Activated T-helper 1 cell treated with anti-CD3 and anti-CD28 coated beads, Interleukin-2, amount 50 U/mL, for 16 hours (primary cell): ENCODE results near the gene PIP5K1B.

Experiments used
- DNase-seq, 2 donors: peaks; one replicate each; pipeline ENCODE4 v3.0.0-alpha.2; 2020; ENCODE audit warnings: low read depth in 1 of 2, low spot score in 1 of 2

The PIP5K1B gene

DNA sequence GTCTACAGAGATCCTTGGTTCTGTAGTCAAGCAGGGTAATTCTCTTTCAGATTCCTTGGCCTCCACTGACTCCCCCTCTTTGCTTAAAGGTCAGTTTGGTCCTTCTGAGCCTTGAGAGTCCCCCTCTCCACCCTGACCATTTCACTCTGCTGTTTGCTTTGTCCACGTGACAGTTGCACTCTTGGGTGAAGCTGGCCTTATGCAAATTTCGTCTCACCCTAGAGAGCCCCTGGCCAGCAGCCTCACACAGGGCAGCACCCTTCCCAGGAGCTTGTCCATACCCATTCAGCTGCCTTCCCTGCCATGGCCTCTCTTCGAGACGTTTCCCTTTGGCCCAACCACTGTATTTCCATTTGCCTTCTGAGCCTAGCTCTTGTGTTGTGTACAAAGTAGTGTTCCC is 245.1 kb downstream of the PIP5K1B start:
- DNase-seq, result no peak

DNA sequence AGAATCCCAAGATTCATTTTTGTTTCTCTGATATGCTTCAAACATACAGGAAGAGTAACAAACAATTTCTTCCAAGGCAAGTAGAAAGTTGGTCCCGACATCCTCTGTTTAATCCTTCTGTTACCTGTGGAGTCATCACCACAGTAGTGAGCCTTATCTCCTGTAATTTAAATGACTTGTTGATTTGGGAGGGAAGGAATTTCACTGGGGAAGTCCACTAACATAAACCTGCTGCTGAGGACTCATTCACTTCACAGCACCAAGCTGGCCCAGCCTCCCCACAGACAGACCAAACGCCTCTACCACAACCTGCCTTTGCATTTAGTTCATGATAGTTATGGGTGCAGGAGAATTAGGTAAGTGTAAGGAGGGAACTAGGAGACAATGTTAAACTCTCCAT is 245.6 kb downstream of the PIP5K1B start:
- no peak for DNase-seq

- DNase-seq, result no peak
Measured at GRCh38 chr9:68951879-68952659, 247.0 kb downstream of the PIP5K1B start.

DNA sequence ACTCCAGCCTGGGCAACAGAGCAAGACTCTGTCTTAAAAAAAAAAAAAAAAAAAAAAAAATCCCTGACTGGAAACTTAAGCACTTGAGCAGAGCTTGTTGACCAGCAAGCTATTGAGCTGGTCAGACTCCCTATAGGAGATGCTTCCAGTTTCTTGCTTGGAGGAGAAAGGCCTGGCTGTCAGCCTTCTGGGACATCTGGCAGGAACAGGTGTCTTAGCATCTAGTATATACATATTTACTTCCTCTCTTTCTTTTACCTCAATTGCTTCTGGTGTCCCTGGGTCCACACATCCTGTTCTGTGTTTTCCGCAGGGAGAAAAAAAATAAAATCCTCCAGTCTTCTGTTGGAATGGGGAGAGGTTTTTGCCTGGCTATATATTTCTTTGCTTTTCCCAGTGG is 248.7 kb downstream of the PIP5K1B start:
- DNase-seq, result no peak

- no peak for DNase-seq
Measured at GRCh38 chr9:68955330-68955729, 250.3 kb downstream of the PIP5K1B start.

GRCh38 chr9:68957479-68957878 is 252.4 kb downstream of the PIP5K1B start:
- DNase-seq, result no peak

GRCh38 chr9:68961587-68961986 is 256.5 kb downstream of the PIP5K1B start:
- no peak for DNase-seq

DNA sequence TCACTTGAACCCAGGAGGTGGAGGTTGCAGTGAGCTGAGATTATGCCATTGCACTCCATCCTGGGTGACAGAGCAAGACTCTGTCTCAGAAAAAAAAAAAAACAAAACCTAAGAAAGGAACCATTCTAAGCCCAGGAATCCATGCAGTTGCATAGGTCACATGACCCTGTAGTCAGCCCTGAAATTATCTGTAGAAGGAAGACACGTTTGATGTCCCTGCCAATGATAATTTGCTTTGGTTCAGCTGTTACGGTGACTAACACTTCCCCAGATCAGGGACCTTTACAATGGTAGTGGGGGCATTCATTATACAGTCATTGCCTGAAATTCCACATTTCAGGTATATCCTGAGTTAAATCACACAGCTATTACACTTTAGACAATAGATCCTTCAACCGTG is 258.4 kb downstream of the PIP5K1B start:
- DNase-seq, result no peak

DNA sequence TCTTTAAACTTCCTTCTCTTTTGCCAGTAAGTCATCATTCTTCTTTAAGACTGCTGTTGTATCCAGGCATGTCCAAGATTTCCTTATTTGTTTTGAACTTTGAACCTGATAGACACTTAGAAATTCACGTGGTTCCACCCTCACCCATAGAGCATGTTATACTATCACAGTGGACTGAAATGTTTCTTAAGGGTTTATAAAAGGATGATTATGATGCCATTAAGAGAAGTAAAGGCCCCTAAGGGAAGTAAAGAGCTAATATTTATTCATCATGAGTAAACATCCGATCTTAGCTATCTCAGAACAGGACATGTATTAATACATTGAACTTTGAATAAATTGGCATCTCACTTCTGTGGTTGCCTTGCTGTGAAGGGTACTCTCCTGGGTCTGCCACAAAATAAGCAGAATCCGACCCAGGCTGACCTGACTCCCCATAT is 259.1 kb downstream of the PIP5K1B start:
- no peak for DNase-seq

GRCh38 chr9:68964765-68965164 is 259.7 kb downstream of the PIP5K1B start:
- DNase-seq, result no peak

DNA sequence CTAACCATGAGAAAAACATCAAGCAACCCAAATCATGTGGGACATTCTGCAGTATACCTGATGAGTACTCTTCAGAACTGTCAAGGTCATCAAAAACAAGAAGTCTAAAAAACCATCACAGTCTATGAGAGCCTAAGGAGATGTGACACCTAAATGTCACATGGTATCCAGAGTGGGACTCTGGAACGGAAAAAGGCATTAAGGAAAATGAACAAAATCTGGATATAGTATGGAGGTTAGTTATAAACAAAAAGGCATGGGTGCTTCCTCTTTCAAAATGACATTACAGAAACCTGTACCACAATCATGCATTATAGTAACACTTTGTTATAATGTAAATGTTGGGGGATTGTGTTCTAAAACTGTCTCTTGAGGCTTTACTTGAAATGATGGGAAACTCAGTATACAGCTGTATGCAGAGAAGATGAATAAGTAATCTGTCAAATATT is 261.5 kb downstream of the PIP5K1B start:
- DNase-seq, result no peak

DNA sequence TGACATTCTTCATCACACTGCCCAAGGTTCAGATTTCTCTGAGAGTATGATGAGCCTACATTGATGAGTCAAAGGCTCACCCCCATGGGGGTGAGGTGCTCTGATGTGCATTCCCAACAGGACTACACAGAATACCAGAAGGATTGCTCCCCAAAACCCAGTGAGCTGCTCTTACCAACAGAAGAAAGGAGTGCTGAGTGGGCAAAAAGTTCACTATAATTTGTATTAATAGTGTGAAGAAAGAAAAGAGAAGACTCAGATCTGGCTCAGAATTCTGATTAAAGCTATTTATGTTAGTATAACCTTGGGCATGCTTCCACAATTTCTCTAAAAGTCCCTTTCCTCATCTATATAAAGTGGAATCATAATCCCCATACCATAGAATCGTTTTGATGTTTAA is 262.8 kb downstream of the PIP5K1B start:
- DNase-seq, result no peak

GRCh38 chr9:68969538-68969937 is 264.5 kb downstream of the PIP5K1B start:
- DNase-seq, result no peak

GRCh38 chr9:68970151-68970550 is 265.1 kb downstream of the PIP5K1B start:
- DNase-seq, result no peak

DNA sequence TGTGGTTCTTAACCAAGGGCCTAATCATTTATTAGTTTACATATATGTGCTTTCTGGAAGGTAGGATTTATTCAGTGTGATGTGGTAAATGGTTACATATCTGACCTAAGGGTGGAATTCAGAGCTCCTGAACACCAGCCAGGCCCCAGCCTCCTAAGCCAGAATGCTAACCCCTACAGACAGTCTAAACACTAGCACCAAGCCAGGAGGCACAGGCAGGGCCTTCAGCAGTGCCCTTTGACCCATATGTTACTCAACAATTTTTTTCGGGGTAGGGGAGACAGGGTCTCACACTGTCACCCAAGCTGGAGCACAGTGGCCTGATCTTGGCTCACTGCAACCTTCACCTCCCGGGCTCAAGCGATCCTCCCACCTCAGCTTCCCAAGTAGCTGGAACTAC is 268.6 kb downstream of the PIP5K1B start:
- no peak for DNase-seq

- DNase-seq, result no peak
Measured at GRCh38 chr9:68974431-68974830, 269.4 kb downstream of the PIP5K1B start.

- DNase-seq, result no peak
Measured at GRCh38 chr9:68974901-68975300, 269.9 kb downstream of the PIP5K1B start.

GRCh38 chr9:68975365-68976043 is 270.5 kb downstream of the PIP5K1B start:
- no peak for DNase-seq

GRCh38 chr9:68978066-68978465 is 273.0 kb downstream of the PIP5K1B start:
- no peak for DNase-seq

DNA sequence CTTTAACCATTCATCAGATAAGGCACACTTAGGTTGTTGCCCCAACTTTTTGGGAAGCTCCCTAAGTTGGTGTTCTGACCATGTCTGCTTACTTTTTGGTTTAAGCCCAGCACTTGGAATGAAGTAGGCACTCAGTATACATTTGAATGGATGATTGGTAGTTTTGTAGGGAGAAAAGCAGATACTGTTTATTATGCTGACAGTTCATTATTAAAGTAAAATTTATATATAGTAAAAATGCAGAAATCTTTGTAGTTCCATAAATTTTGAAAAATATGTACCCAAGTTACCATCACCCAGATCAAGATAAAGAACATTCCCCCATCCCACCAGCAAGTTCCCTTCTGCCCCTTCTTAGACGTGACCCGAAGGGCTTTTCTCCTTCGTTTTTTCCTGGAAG is 273.5 kb downstream of the PIP5K1B start:
- DNase-seq, result no peak

GRCh38 chr9:68979538-68980314 is 274.7 kb downstream of the PIP5K1B start:
- no peak for DNase-seq
